ENCODE data around the gene GPR26.

GRCh38 chr10:123741711-123742110 is 75.6 kb downstream of the GPR26 start:
- no peak for TF ChIP-seq EZH2 (IDR thresholded peaks at IDR 0.05; ENCODE audit: insufficient read depth, poor library complexity, severe bottlenecking)
- TF ChIP-seq EZH2phosphoT487 (IDR thresholded peaks at IDR 0.05; ENCODE audit: insufficient read depth, low read depth) = no peak

Measured in GM23248 (cell line).